Activated naive CD8-positive, alpha-beta T cell (primary cell): ENCODE data around the gene NKAIN2.

Experiments
- H3K27ac Mint-ChIP-seq: one replicate; pipeline ENCODE4 v1.8.0; 2021; ENCODE audit warnings: mixed read lengths
- H3K27me3 Mint-ChIP-seq: one replicate; pipeline ENCODE4 v1.8.0; 2021; ENCODE audit warnings: mixed read lengths
- H3K36me3 Mint-ChIP-seq: one replicate; pipeline ENCODE4 v1.8.0; 2021; ENCODE audit warnings: mixed read lengths
- H3K4me1 Mint-ChIP-seq: one replicate; pipeline ENCODE4 v1.8.0; 2021; ENCODE audit warnings: low read depth, mixed read lengths
- H3K4me3 Mint-ChIP-seq: one replicate; pipeline ENCODE4 v1.8.0; 2021; ENCODE audit warnings: mild to moderate bottlenecking, mixed read lengths
- H3K9me3 Mint-ChIP-seq: one replicate; pipeline ENCODE4 v1.8.0; 2021; ENCODE audit warnings: low read depth, mixed read lengths

Gene NKAIN2

DNA sequence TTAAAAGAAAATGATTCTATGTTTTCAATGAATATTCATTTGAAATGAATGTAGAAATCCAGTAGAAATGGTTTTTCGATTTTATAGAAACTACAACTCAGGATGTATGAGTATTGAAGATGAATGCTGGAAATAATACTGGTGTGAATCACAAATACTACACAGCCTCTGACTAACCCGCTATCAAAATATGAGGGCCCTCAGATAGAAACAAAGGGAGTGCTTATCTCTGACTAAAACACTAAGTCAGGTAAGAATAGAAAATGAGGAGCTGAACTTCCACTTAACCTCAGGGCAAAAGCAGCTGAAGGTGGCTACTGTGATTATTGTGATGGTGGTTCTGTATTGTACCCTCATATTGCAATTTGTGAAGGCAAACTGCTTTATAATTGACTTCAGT, 937.7 kb downstream of the NKAIN2 start:
- no peaks in the 10 kb centered on the region for H3K27me3 Mint-ChIP-seq

DNA sequence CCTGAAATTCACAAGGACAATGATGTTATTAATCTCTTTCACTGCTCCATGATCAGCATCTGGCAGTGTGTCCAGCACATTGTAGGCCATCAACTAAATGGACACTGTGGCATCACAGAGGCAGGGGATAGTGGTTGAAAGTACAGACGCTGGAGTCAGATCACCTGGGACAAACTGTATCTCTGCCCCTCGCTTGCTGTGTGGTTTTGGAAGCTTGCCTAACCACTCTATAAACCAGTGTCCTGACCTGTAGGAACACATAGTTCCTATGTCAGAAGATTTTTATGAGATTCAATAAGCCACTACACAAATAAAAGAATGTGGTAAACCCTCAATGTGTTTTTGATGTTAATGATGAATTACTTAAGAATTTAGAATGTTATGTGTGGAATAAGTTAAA, 939.3 kb downstream of the NKAIN2 start:
- Mint-ChIP-seq H3K36me3 (no peaks in the 10 kb centered on the region), H3K4me3 (no peak overlapping the region), H3K27me3 (no peaks in the 10 kb centered on the region), H3K4me1 (no peaks in the 10 kb centered on the region), H3K27ac (no peak overlapping the region), H3K9me3 (no peaks in the 10 kb centered on the region)

More for the DNA sequence above, 937.7 kb downstream of the NKAIN2 start:
- Mint-ChIP-seq H3K36me3 (no peaks in the 10 kb centered on the region), H3K27ac (no peak overlapping the region), H3K4me3 (no peak overlapping the region), H3K4me1 (no peaks in the 10 kb centered on the region), H3K9me3 (no peaks in the 10 kb centered on the region)

DNA sequence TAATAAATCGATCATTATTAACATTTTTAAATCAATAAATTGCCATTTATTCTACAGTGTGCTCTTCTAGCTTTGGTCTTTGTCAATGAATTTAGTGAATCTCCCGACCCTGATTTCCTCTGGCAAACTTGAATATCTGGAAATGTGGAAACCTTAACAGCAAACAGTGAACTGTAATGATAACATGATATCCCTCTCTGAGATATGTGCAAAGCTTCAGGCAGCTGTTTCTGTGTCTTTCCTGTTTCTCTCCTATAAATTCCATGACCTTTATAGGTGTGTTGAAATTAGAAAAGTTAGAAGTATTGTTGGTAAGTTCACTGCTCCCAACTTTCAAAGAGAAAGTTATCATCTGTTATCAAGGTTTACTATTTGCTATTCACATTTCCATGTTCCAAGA, 939.8 kb downstream of the NKAIN2 start:
- Mint-ChIP-seq H3K27ac (no peak overlapping the region), H3K4me3 (no peak overlapping the region), H3K4me1 (no peaks in the 10 kb centered on the region), H3K9me3 (no peaks in the 10 kb centered on the region), H3K36me3 (no peaks in the 10 kb centered on the region), H3K27me3 (no peaks in the 10 kb centered on the region)

DNA sequence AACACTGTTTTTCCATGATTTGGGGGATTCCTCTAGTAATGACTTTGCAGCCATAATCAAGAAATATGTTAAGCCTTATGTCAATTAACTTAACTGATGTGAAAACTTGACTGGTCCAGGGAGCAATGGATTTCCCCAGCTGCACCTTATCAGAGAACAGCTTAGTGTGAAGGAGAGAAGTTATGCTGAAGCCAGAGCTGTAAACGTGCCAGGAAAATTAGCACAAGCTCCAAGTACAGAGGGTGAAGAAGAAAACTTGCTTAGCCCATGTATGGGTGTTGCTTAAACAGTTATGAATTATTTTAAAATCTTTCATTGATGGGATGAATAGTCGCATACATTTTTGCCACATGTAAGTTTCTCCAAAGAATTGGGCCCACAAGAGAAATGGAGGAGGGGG, 943.7 kb downstream of the NKAIN2 start:
- Mint-ChIP-seq H3K9me3 (no peaks in the 10 kb centered on the region), H3K4me3 (no peak overlapping the region), H3K4me1 (no peaks in the 10 kb centered on the region), H3K27ac (no peak overlapping the region), H3K27me3 (peaks cover 2% of the 10 kb centered on the region), H3K36me3 (no peaks in the 10 kb centered on the region)

DNA sequence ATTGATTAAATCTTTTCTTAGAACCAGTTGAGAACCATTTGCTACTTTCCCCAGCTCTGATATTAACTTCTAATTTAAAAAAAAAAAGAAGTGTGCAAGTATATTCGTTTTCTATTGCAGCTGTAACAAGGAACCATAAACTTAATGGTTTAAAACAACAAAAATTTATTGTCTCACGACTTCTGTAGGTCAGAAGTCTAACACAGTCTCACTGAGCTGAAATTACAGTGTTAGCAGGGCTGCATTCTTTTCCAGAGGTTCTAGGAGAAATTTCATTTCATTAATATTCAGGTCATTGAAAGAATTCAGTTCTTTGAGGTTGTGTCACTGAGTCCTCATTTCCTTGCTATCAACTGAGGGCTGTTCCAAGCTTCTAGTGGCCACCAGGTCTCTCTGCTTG, 945.1 kb downstream of the NKAIN2 start:
- Mint-ChIP-seq H3K4me3 (no peak overlapping the region), H3K9me3 (no peaks in the 10 kb centered on the region)

DNA sequence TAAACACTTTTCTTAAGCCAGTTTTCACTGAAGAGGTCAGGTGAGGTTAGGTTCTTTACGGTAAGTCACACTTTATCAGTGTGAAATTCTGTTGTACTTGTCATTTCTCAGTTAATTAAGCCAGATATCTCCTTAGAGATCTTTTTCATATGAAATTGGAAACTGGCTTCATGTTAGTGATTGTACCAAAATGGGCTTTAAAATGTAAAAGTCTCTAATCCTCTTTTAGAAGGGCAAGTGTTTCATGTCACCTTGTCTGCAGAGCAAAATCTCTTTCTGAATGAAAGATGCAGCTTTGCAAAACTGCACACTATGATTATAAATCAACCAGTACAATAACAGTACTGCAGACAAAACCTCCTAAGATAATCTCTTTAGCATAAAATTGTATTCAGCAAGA, 949.3 kb downstream of the NKAIN2 start:
- H3K4me1 Mint-ChIP-seq: no peaks in the 10 kb centered on the region
- peaks cover 2% of the 10 kb centered on the region for H3K27me3 Mint-ChIP-seq
- no peak overlapping the region for H3K27ac Mint-ChIP-seq
- no peaks in the 10 kb centered on the region for H3K9me3 Mint-ChIP-seq
- no peaks in the 10 kb centered on the region for H3K36me3 Mint-ChIP-seq
- no peak overlapping the region for H3K4me3 Mint-ChIP-seq

More for the DNA sequence above, 945.1 kb downstream of the NKAIN2 start:
- Mint-ChIP-seq H3K4me1 (no peaks in the 10 kb centered on the region), H3K27me3 (peaks cover 2% of the 10 kb centered on the region), H3K27ac (no peak overlapping the region), H3K36me3 (no peaks in the 10 kb centered on the region)

DNA sequence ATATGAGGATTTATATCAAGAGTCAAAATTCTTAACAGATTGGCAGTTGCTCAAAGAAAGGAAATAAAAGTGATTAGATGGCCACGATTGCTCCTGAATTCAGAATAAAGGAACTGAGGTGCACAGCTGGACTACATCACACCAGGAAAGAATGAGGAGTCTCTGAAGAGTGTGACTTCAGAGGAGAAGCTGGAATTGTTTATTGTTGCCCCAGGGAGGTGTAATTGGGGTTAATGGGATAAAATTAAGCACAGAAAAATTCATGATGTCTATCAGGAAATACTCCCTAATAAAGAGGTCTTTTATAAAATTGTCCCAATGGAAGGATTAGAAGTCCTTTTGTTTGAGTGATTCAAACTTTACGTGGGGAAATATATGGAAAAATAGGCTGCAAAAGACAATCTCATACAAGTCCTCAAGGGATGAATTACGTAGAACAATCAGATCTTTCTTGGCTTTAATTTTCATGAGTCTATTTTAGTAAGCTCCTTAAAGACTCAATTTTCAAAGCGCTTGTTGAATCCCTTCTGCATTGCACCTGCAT, 950.0 kb downstream of the NKAIN2 start:
- peaks cover 2% of the 10 kb centered on the region for H3K27me3 Mint-ChIP-seq
- H3K27ac Mint-ChIP-seq: no peak overlapping the region
- no peaks in the 10 kb centered on the region for H3K36me3 Mint-ChIP-seq
- H3K4me1 Mint-ChIP-seq: no peaks in the 10 kb centered on the region
- no peaks in the 10 kb centered on the region for H3K9me3 Mint-ChIP-seq
- no peak overlapping the region for H3K4me3 Mint-ChIP-seq

DNA sequence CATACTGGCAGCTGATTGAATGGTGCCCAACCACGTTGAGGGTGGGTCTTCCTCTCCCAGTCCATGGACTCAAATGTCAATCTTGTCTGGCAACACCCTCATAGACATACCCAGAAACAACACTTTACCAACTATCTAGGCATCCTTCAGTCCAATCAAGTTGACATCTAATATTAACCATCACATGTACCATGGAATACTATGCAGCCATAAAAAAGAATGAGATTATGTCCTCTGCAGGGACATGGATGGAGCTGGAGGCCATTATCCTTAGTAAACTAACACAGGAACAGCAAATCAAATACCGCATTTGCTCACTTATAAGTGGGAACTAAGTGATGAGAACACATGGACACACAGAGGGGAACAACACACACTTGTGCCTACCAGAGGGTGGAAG, 951.7 kb downstream of the NKAIN2 start:
- no peaks in the 10 kb centered on the region for H3K9me3 Mint-ChIP-seq
- H3K27ac Mint-ChIP-seq: no peak overlapping the region
- H3K36me3 Mint-ChIP-seq: no peaks in the 10 kb centered on the region
- H3K27me3 Mint-ChIP-seq: peaks cover 2% of the 10 kb centered on the region
- no peaks in the 10 kb centered on the region for H3K4me1 Mint-ChIP-seq
- no peak overlapping the region for H3K4me3 Mint-ChIP-seq

DNA sequence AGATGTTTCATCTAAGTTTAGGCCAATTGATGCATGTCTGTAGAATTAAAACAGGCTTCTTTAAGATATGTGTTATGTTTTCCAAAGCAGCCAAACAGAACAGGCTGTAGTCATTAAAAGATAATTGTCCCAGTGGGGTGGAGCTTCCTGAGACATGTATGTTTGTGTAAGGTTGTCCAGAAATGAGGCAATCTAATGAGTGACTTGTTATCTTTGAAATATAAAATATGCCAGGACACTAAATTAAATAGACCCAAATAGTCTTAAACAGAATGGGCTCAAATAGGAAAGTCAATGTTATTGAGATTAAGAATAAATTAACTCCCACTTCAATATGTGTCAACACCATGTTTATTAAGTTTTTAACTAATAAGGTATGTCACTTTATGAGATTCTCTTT, 953.9 kb downstream of the NKAIN2 start:
- H3K9me3 Mint-ChIP-seq: no peaks in the 10 kb centered on the region
- H3K27ac Mint-ChIP-seq: no peak overlapping the region
- no peaks in the 10 kb centered on the region for H3K36me3 Mint-ChIP-seq
- no peaks in the 10 kb centered on the region for H3K27me3 Mint-ChIP-seq
- H3K4me1 Mint-ChIP-seq: no peaks in the 10 kb centered on the region
- no peak overlapping the region for H3K4me3 Mint-ChIP-seq

DNA sequence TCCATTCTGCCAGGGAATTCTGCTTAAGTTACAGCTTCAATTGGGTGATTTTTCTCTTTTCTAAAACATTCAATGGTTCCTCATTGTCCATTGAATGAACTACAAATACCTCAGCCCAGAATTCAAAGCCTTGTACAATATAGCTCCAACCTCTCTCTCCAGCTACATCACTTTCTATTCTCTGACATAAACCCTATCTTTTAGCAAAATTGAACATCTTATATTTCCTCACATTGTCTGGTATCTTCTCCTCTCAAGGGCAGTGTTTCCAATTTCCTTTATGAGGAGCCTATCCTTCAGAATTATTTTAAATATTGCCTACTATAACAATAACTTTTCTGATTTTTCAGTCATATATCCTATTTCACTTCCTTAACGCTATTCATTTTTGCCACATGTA, 955.0 kb downstream of the NKAIN2 start:
- H3K9me3 Mint-ChIP-seq: no peaks in the 10 kb centered on the region
- H3K4me3 Mint-ChIP-seq: no peak overlapping the region
- no peaks in the 10 kb centered on the region for H3K36me3 Mint-ChIP-seq
- H3K4me1 Mint-ChIP-seq: no peaks in the 10 kb centered on the region
- H3K27me3 Mint-ChIP-seq: no peaks in the 10 kb centered on the region
- no peak overlapping the region for H3K27ac Mint-ChIP-seq

DNA sequence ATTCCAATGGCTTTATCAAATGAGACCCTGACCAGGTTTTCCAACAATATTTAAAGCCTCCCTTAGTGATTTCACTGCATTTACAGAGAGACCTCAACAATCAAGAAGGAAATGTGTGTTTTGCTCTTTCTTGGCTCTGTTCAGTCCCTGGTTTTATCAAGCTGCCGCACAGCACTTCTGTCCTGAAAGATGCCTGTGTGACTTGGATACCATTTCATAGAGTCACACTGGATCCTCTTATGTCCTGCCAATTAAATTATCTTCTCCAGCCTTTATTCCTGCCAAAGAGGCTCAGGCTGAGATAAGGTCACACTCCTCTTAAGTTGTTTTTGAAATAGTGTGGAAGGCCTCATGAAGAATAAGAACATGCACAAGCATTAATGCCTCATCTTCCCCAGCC, 961.6 kb downstream of the NKAIN2 start:
- Mint-ChIP-seq H3K4me3 (no peak overlapping the region), H3K36me3 (no peaks in the 10 kb centered on the region), H3K9me3 (no peaks in the 10 kb centered on the region), H3K27me3 (no peaks in the 10 kb centered on the region), H3K27ac (no peak overlapping the region), H3K4me1 (no peaks in the 10 kb centered on the region)

DNA sequence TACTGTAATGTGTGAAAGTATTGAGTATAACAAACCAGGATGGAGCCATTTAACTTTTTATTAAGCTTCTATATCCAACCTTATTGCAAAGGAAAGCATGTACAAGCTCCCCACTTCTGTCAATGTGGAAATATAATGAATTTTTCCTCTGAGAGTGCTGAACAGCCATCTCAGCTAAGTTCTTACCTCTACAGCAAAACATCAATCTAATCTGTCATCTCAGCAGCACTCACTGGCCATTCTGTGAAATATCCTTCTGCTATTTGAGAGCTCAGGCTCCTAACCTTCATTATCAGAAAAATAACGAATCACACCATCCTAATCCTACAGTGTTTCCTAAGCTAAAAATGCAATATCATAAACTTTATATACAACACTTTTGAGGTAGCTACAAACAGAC, 964.6 kb downstream of the NKAIN2 start:
- no peaks in the 10 kb centered on the region for H3K36me3 Mint-ChIP-seq
- no peaks in the 10 kb centered on the region for H3K4me1 Mint-ChIP-seq
- no peak overlapping the region for H3K4me3 Mint-ChIP-seq
- H3K27ac Mint-ChIP-seq: no peak overlapping the region
- H3K27me3 Mint-ChIP-seq: no peaks in the 10 kb centered on the region
- H3K9me3 Mint-ChIP-seq: no peaks in the 10 kb centered on the region

DNA sequence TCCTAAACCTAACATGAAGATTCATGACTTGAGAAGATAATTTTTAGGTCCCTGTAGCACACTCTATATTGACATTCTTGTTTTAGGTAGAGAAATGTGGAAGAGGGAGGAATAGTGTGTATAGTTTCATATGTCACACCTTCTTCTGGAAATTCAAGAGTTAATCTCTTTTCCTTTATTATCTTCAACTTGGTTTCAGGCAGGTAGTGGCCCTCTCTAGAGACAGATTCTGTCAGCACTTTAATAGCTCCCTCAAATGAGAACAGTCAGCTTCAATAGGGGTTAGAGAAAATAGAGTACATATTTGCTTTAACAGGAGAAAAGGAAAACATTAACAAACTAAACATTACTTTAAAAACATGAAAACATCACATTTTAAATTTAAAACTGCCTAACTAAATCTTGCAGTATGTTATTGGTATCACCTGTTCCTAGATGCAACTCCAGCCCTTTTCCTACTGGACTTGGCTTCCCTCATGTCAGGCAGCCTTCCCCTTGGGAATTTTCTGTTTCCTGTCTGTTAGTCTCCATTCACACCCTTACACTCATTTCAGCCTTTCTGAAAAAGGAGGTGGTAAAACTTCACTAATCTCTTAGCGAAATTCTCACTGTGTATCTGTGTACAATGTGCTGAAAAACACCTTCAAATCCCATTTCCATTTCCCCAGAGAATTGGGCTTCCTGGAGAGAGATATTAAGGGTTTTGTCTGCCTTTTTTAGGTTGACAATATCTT, 966.3 kb downstream of the NKAIN2 start:
- Mint-ChIP-seq H3K9me3 (no peaks in the 10 kb centered on the region), H3K36me3 (no peaks in the 10 kb centered on the region), H3K4me1 (no peaks in the 10 kb centered on the region), H3K27me3 (no peaks in the 10 kb centered on the region), H3K27ac (no peak overlapping the region), H3K4me3 (no peak overlapping the region)

DNA sequence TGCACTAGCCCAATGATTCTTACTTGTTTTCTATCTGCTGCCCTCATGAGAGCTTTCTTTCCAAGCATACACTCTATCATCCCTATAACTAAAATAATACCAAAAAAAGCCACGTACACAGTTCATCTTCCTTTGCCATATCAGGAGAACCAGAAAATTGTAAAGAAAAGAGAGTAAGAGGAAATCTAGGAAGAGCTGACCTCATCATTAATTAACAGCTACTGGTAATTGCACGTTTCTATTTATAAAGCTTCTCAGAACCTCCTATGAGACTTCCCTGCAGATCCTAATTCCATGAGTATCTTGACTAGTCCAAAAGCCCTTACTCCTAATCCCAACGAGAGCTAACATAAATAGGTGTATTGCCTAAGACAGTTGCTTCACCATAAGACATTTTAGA, 967.1 kb downstream of the NKAIN2 start:
- Mint-ChIP-seq H3K27me3 (no peaks in the 10 kb centered on the region), H3K36me3 (no peaks in the 10 kb centered on the region), H3K4me3 (no peak overlapping the region), H3K9me3 (no peaks in the 10 kb centered on the region), H3K27ac (no peak overlapping the region), H3K4me1 (no peaks in the 10 kb centered on the region)

DNA sequence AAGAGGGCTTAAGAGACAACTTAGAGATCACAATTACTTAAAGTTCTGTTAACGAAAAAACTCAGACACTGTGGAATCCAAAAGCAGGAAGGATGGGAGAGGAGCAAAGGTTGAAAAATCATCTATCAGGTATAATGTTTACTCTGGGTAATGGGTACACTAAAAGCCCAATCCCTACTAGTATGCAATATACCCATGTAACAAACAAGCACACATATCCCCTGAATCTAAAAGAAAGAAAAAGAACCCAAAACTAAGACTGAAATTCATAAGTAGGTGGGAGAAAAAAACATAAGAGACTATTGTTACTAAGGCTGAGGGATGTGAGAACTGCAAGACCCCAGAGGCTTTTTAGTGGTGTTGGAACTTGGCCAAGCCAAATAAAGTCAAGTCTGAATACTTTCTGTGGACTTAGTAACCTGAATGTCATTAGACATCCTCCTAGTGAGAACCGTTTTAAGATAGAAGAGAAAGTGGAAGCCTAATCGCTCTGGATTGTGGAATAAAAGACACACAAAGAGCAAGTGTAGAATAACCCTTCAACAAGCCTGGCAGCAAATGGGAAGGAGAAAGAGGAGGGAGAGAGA, 969.2 kb downstream of the NKAIN2 start:
- Mint-ChIP-seq H3K4me3 (no peak overlapping the region), H3K27ac (no peak overlapping the region), H3K4me1 (no peaks in the 10 kb centered on the region), H3K27me3 (no peaks in the 10 kb centered on the region), H3K36me3 (no peaks in the 10 kb centered on the region), H3K9me3 (no peaks in the 10 kb centered on the region)

DNA sequence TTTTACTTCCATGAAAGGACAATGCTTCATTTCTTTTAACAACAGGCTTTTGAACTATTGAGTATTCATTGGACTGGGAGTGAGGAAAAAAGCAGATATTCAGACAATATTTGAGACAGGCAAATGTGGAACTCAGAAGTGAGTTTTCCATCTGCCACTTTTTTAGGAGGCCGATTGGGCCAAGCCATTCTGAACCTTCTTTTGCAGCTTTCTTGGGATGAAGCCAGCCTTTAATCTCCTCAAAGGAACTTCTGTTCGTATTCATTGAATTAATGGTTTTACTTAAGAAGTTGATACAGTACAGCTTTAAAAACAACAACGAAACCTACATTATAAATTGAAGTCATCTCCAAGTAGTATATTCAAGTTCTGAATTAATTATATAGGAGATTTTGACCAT, 971.5 kb downstream of the NKAIN2 start:
- H3K4me3 Mint-ChIP-seq: no peak overlapping the region
- no peaks in the 10 kb centered on the region for H3K4me1 Mint-ChIP-seq
- no peaks in the 10 kb centered on the region for H3K36me3 Mint-ChIP-seq

More for the DNA sequence above, 971.5 kb downstream of the NKAIN2 start:
- Mint-ChIP-seq H3K9me3 (no peaks in the 10 kb centered on the region), H3K27me3 (no peaks in the 10 kb centered on the region), H3K27ac (no peak overlapping the region)
